ENCODE data around the gene P2RX1. TPM values are rescaled to one million over a fixed set of nuclear protein-coding genes. Genes with fewer than 3 reads are reported as not detected.

P2RX1 gene
- 100 to 1,000 TPM in 1 of 2 donors, 10 to 100 TPM in 1; 71.0 to 115 TPM for total RNA-seq
- long read RNA-seq, donor 1, transcript P2RX1-201 (12 exons, 2,697 nt), result major isoform, 37 of 140 reads
- long read RNA-seq, donor 1, partial matches to known transcripts, result 28 of 140 reads
- long read RNA-seq, donor 1, other reads (novel, unspliced or antisense), result 72 of 140 reads
- long read RNA-seq, donor 2, transcript P2RX1-201 (12 exons, 2,697 nt), result major isoform, 101 of 260 reads
- long read RNA-seq, donor 2, partial matches to known transcripts, result 32 of 260 reads
- long read RNA-seq, donor 2, other reads (novel, unspliced or antisense), result 124 of 260 reads

DNA sequence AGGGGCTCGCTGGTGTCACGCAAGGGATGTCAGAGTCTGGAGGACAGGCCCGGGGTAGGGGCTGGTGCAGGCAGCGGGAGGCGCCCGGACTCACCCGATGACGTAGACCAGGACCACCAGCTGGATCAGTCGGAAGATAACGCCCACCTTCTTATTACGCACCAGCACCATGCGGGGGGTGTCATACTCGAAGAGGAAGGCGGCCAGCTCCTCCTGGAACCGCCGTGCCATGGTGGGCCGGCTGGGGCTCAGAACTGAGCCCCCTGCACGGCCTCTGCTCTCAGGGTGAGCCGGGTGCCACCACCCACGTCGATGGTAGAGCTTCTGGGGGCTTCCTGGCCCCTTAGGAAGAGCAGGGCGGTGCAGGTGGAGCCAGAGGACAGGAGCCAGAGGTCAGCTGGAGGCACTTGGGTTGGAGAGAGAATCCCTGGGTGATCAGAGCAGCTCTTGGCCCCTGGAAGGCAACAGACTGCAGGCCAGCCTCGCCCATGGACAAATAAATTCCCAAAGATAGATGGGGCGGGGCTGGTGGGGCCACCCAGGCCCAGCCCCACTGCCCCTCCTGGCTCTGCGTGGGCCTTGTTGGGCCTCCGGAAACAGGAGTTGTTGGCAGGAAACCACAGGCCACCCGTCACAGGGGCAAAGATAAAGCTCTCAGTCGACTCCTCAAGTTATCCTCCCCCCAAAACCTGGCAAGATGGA, at the start of gene P2RX1:
P2RX1 (minus strand) TSS at position 471 of the 702 bp plus-strand sequence; CDS start at position 231, 240 bp downstream.
- peak; percentile 87 for DNase-seq (ENCODE audit: low spot score)
- intact Hi-C loops (cut with DNase I), result loop anchor here in 1 of 2 donors (2.0 to 10.0 kb wide), 2 partner anchors 63 to 89 kb away; no protein-coding TSS in a partner anchor

GRCh38 chr17:3965118-3965800, 49.0 kb upstream of the P2RX1 start:
- peak; percentile 91 for DNase-seq (ENCODE audit: low spot score)
- intact Hi-C loops (cut with DNase I), result no loop called here

DNA sequence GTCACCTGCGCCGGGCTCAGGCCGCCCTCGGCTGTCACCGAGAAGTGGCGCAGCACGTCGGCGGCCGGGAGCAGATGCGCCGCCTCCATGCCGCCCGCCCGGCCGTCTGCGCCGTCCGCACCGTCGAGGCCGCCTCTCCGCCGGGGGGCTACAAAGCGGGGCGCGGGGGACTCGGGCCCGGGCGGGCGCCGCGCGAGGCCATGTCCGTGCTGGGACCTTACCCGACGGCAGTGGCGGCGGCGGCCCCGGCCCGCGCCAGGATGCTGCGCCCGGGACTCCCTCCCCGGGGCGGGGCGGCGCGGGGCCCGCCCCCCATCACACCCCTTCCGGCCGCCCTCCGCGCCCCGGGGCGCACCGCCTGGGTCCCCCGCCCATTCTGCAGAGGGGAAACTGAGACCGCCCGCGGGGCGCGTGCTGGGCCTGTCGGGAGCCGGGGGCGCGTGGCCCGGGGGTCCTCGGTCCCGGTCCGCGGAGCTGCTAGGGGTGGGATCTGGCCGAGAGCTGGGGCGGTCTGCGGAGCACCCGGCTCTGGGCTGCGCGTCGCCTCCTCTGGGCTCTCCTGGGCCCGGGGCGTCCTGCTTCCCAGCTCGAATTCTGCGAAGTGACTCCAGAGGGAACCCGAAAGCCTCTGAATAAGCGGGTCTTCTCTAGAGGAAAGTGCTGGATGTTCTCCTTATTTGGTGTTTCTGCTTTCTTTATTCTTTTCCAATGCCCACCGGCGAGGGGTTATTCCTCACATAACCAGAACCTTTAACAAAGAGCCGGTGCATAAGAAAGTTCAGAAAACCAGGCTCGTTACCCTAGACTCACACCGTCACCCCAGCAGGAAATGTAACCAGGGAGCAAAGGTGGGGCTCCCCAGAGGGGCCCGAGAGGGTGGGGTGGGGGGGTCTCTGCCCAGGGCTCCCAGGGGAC, 48.2 kb upstream of the P2RX1 start, which contains the start of gene ATP2A3:
ATP2A3 (minus strand) TSS at position 235 of the 915 bp plus-strand sequence; CDS start at position 89, 146 bp downstream.
- intact Hi-C loops (cut with DNase I), result no loop called here
- no peak for DNase-seq (ENCODE audit: low spot score)

GRCh38 chr17:3963237-3964201, 47.3 kb upstream of the P2RX1 start:
- intact Hi-C loops (cut with DNase I), result no loop called here
- no peak for DNase-seq (ENCODE audit: low spot score)

DNA sequence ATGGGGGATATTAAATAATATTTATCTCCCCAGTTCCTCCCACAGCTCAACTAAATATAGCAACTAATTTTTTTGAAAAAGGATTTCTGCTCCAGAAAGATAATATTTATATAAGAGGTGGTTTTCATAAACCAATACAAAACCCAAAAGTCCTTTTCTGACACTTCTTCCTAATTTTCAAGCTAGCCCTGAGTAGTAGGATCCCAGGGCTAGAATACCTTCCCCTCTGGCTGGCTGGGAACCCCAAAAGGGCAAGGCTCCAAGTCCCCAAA, 46.6 kb upstream of the P2RX1 start:
- intact Hi-C loops (cut with DNase I), result no loop called here
- DNase-seq (ENCODE audit: low spot score), result no peak

GRCh38 chr17:3962217-3962964, 46.1 kb upstream of the P2RX1 start:
- DNase-seq (ENCODE audit: low spot score), result no peak
- intact Hi-C loops (cut with DNase I), result no loop called here

- no peak for DNase-seq (ENCODE audit: low spot score)
- intact Hi-C loops (cut with DNase I), result no loop called here
Measured at GRCh38 chr17:3961564-3962047, 45.3 kb upstream of the P2RX1 start.

DNA sequence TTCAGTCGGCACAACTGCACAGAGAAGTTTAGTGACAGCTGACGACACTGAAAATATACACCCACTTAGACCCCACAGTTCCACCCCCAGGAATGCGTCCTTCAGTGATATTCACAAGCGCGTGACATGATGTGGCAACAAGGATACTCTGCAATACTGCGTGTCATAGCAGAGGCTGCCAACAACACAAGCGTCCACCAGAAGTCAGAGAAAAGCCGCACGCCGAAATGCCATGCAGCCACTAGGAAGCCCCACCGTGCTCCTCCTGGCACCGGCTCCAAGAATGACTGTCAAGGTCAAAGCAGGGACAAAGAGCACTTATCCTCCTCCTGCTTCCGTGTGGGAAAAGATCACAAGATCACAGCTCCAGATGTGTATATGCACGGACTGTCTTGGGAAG, 44.5 kb upstream of the P2RX1 start:
- intact Hi-C loops (cut with DNase I), result no loop called here
- no peak for DNase-seq (ENCODE audit: low spot score)

- intact Hi-C loops (cut with DNase I), result loop anchor here in 1 of 2 donors (10.0 kb wide), 1 partner anchor 1465 kb away; the partner anchor contains the start of gene RPAIN
Measured at GRCh38 chr17:3959921-3960601, 43.8 kb upstream of the P2RX1 start.

DNA sequence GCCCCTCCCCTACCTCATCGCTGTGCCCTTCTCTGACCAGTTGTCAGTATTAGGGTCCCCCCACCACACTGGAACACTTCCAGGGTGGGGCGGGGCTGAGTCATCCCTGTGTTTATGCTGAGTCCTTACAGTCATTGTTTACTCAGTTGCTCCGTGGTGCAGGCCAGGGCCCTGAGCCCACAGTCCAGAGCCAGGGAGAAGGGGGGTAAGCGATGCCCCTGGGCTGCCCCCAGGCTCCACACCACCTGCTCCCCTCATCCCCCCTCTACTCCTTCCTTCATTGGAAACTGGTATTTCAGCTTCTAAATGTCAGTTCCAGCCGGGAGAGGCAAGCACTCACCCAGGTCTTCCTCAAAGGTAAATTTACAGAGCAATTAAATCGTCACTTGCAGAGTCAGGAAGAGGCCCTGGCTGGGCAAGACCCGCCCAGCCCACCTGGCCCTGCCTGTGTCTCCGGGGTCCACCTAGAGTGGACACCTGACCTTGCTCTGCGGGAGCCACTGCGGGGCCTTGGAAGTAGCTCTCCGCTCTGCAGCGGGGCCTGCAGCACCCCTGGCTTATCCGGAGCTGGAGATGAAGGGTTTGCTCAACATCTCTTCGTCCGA, 43.1 kb upstream of the P2RX1 start:
- intact Hi-C loops (cut with DNase I), result loop anchor here in 1 of 2 donors (10.0 kb wide), 1 partner anchor 1465 kb away; the partner anchor contains the start of gene RPAIN

More at GRCh38 chr17:3959921-3960601, 43.8 kb upstream of the P2RX1 start:
- no peak for DNase-seq (ENCODE audit: low spot score)

GRCh38 chr17:3957735-3958599, 41.7 kb upstream of the P2RX1 start:
- no peak for DNase-seq (ENCODE audit: low spot score)
- intact Hi-C loops (cut with DNase I), result loop anchor here in 1 of 2 donors (10.0 kb wide), 1 partner anchor 1467 kb away; the partner anchor contains the start of gene RPAIN

More for the DNA sequence above, 43.1 kb upstream of the P2RX1 start:
- DNase-seq (ENCODE audit: low spot score), result no peak

DNA sequence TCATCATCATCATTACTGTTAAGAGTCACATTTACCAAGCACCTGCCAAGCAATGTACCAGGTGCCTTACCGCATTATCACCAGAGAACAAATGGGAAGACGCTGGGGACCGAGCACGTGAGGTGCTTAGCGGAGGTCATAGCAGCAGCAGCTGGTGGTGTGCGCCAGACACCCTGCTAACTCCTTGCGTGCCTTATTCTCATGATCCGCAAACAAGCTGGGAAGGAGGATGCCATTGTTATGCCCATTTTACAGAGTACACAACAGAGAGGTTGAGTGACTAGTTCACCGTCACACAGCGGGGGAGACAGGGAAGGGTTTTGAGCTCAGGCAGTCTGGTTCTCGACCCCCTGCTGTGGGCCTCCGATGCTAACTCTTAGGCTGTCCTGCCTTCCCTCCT, 40.7 kb upstream of the P2RX1 start:
- intact Hi-C loops (cut with DNase I), result loop anchor here in 1 of 2 donors (10.0 kb wide), 1 partner anchor 1468 kb away; the partner anchor contains the start of gene RPAIN
- no peak for DNase-seq (ENCODE audit: low spot score)

DNA sequence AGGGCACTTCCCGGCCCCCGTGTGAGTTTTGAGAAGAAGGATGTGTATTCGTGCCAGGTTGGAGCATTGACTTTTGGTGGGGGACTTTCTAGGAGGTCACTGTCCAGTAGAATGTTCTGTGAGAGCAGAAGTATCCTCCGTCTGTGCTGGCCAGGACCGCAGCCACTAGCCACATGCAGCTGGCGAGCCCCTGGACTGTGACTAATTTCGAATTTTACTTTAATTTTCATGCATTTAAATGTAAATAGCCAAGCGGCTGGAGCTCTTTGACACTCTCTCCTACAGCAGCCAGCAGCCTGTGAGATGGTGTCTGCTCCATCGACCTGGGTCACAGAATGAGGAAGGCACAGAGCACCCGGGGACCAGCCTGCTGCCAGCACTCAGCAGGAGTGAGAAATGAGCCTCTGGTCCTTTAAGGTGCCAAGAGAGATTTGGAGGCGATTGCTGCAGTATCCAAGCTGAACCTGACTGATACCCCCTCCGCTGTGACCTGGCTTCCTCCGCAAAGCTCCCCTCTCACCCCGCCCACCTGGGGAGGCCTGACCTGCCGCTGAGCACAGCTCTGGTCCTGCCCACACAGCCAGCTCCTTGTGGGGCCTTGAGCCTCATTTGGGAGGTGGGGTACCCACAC, 40.2 kb upstream of the P2RX1 start:
- intact Hi-C loops (cut with DNase I), result loop anchor here in 1 of 2 donors (10.0 kb wide), 1 partner anchor 1468 kb away; the partner anchor contains the start of gene RPAIN
- DNase-seq (ENCODE audit: low spot score), result no peak

GRCh38 chr17:3955673-3955988, 39.4 kb upstream of the P2RX1 start:
- intact Hi-C loops (cut with DNase I), result loop anchor here in 1 of 2 donors (10.0 kb wide), 1 partner anchor 1469 kb away; the partner anchor contains the start of gene RPAIN

More at GRCh38 chr17:3955673-3955988, 39.4 kb upstream of the P2RX1 start:
- DNase-seq (ENCODE audit: low spot score), result no peak
